PC-3 (cell line): ENCODE data around the gene TACR2.

Source experiments
- CTCF ChIP-seq: fragments of 300-600 bp; sonication (generic); conservative IDR thresholded peaks from 2 replicates; pipeline ENCODE4 v1.5.1; 2017; ENCODE audit warnings: antibody characterized with exemption, low read depth, mild to moderate bottlenecking, low read length
- EZH2 ChIP-seq: fragments of 300-600 bp; sonication (generic); IDR thresholded peaks from one replicate; pipeline ENCODE4 v1.6.1; 2017; ENCODE audit warnings: antibody characterized with exemption, mild to moderate bottlenecking, low read length; ENCODE audit not compliant: unreplicated experiment
- EZH2phosphoT487 ChIP-seq: fragments of 300-600 bp; sonication (generic); IDR thresholded peaks from 2 replicates; pipeline ENCODE4 v1.6.1; 2018; ENCODE audit warnings: mild to moderate bottlenecking, antibody characterized with exemption, low read length, borderline replicate concordance

DNA sequence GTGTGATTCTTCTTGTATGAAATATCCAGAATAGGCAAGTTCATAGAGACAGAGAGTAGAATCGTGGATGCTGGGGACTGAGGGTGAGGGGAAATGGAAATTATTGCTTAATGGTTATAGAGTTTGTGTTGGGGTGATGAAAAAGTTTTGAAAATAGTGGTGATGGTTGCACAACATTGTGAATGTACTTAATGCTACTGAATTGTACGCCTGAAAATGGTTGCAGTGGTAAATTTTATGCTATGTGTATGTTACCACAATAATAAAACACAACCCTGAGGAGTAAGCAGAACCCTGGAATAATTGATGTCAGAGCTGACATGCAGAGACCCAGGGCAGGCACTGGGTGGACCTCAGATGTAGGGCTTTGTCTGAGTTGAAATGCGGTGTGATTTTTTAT is 57.6 kb downstream of the TACR2 start:
- no peak for TF ChIP-seq CTCF
- TF ChIP-seq EZH2 = no peak
- TF ChIP-seq EZH2phosphoT487 = no peak
